ENCODE data around the gene DYRK3. TPM values are rescaled to one million over a fixed set of nuclear protein-coding genes. Genes with fewer than 3 reads are reported as not detected.
"Not testable (repeated sequence)": the region's sequence is repeated elsewhere in the genome, so short reads cannot be mapped to it uniquely, and the experiment has no call there.

The DYRK3 gene
- total RNA-seq, 1 donor from 2014 or later: 15.8 TPM

DNA sequence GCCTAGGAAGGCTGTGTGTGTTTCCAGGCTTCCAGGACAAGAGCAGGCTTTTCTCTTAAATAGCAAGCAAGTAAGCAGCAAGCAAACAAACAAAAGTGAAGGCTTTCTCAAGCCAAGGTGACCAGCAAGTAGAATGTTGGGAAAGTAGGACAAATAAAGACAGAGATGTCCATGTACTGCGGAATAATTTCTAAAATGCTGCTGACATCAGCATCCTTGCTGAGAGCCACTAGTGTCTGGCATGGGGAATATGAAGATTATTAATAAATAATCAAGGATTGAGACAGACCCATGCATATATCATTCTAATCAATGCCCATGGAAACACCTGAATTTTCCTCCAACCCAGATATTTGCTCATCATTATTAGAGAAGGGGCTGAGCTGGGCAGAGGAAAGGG lies 6.4 kb upstream of the DYRK3 start:
- DNase-seq (ENCODE audit: extremely low read depth, low read depth, low spot score): no peak

GRCh38 chr1:206631085-206631509 lies 4.2 kb upstream of the DYRK3 start:
- no peak for DNase-seq (ENCODE audit: extremely low read depth, low read depth, low spot score)

- no peak for DNase-seq (ENCODE audit: extremely low read depth, low read depth, low spot score)
Observed at GRCh38 chr1:206633708-206634121, 1.6 kb upstream of the DYRK3 start.

GRCh38 chr1:206634365-206635079 lies 814 bp upstream of the DYRK3 start:
- no peak for DNase-seq (ENCODE audit: extremely low read depth, low read depth, low spot score)

DNA sequence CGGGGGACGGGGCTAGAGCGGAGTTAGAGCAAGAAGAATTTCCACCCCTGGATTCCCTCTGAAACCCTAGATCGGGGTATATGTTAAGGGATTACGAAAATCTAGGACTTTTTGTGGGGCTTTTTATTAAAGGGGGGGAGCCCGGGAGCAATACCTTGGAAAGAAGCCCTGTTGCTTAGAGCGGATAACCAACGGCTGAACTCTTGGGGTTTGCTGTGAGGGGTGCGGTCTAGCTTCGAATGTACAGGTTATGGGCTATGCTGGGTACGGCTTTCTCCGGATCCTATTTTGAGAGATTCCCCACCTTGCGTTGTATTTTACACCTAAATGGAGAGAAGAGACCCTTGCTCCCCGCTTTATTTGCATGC lies 626 bp downstream of the DYRK3 start:
- no peak for DNase-seq (ENCODE audit: extremely low read depth, low read depth, low spot score)

DNA sequence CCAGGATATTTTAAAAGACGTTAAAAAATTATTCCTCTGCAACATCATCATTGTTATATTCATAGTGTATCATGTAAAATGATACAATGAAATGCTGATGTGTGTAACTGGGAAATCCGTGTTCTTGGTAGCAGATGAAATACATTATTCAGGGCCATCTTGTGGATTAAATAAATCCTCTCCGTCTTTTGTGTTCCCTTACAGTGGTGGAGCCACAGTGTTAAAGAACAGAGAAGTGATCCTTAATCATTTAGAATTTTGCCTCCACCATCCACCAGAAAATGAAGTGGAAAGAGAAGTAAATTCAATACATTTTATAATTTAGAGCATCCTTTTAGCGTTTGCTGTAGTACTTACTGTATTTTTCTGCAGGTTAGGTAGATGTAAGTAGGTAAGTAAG lies 1.3 kb downstream of the DYRK3 start:
- DNase-seq (ENCODE audit: extremely low read depth, low read depth, low spot score): no peak

- no peak for DNase-seq (ENCODE audit: extremely low read depth, low read depth, low spot score)
Observed at GRCh38 chr1:206637605-206638004, 2.3 kb downstream of the DYRK3 start.

DNA sequence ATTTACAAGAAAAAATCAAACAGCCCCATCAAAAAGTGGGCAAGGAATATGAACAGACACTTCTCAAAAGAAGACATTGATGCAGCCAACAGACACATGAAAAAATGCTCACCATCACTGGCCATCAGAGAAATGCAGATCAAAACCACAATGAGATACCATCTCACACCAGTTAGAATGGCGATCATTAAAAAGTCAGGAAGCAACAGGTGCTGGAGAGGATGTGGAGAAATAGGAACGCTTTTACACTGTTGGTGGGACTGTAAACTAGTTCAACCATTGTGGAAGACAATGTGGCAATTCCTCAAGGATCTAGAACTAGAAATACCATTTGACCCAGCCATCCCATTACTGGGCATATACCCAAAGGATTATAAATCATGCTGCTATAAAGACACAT lies 6.7 kb downstream of the DYRK3 start:
- DNase-seq (ENCODE audit: extremely low read depth, low read depth, low spot score): not testable (repeated sequence)

DNA sequence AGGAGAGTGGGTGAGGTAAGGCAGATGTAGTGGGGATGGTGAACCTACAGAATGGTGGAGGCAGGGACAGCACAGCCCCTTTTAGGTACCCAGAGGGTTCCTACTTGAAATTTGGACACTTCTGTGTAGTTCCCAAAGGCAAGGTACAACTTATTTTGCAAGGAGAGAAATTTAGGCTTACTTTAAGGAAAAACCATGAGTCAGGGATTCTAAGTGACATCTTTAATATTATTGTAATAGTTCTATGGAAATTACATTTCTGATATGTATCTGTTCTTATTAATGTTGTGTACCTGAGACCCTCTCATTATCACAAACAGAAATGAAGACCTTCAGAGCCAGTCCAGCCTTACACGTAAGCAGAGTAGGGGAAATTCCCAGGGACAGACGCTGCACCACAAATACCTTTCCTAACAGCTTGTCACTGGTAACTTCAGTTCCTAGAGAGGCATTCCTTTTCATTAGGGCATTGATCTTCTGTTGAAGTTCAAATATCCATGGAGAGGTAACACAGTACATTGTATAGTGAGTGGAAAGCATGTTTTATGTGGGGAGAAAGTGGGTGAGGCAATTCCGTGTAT lies 7.9 kb downstream of the DYRK3 start:
- DNase-seq (ENCODE audit: extremely low read depth, low read depth, low spot score): no peak

GRCh38 chr1:206646504-206646903 lies 11.2 kb downstream of the DYRK3 start:
- no peak for DNase-seq (ENCODE audit: extremely low read depth, low read depth, low spot score)

DNA sequence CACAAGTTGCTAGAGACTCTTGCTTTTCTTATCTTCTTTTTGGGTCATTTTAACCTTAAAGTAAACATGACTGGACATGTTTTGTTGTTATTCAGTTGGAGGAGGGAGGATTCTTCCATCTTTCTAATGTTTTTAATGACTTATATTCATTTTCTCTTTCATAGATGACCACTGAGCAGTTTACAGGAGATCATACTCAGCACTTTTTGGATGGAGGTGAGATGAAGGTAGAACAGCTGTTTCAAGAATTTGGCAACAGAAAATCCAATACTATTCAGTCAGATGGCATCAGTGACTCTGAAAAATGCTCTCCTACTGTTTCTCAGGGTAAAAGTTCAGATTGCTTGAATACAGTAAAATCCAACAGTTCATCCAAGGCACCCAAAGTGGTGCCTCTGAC lies 11.9 kb downstream of the DYRK3 start:
- no peak for DNase-seq (ENCODE audit: extremely low read depth, low read depth, low spot score)

DNA sequence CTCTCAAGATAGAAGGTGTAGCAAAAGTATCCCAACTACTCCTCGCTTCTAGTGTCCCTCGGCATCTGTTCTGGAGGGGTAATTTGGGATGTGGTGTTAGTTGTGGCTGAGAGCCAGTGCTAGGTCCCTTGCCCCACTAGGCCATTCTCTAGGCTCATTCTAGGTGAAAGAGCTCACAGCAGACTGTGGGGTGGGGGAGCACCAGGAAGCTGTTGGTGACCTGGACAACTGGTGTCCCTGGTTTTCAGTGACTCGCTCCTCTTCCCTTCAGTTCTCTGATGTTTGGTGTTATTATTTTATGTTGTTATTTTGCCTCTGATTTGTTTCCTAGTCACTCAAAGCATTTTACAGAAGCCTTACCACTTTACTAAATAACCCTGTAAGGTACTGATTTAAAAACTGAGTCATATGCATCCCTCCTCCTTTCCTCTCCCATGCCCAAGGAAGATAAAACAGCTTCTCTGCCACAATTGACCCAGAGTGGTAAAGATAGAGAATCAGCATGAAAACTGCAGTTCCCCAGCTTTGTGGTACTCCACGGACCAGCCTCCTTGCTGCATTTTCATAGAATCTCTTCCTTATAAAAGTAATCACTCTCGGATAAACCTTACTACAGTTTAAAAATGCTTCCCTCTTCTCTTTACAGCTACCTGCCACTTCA lies 14.1 kb downstream of the DYRK3 start:
- DNase-seq (ENCODE audit: extremely low read depth, low read depth, low spot score): no peak

DNA sequence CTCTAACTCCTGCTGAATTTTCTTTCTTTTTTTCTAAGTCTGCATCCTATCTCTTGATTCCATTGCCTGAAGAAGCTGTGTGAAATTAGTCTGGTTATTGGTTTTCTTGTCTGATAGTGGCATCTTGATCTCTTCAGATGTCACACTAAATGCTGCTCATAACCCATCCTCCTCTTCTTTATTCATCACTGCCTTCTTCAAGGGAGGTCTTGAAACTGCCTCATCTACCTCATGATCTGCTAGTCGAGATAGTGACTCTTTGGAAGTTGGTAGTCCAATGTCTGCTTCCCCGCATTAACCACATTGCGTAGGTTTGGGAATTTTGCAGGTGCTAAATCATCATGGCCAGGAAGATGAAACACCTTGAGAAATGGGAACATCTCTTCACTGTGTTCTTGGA lies 15.7 kb downstream of the DYRK3 start:
- no peak for DNase-seq (ENCODE audit: extremely low read depth, low read depth, low spot score)

GRCh38 chr1:206651958-206652890 lies 16.9 kb downstream of the DYRK3 start:
- DNase-seq (ENCODE audit: extremely low read depth, low read depth, low spot score): no peak

DNA sequence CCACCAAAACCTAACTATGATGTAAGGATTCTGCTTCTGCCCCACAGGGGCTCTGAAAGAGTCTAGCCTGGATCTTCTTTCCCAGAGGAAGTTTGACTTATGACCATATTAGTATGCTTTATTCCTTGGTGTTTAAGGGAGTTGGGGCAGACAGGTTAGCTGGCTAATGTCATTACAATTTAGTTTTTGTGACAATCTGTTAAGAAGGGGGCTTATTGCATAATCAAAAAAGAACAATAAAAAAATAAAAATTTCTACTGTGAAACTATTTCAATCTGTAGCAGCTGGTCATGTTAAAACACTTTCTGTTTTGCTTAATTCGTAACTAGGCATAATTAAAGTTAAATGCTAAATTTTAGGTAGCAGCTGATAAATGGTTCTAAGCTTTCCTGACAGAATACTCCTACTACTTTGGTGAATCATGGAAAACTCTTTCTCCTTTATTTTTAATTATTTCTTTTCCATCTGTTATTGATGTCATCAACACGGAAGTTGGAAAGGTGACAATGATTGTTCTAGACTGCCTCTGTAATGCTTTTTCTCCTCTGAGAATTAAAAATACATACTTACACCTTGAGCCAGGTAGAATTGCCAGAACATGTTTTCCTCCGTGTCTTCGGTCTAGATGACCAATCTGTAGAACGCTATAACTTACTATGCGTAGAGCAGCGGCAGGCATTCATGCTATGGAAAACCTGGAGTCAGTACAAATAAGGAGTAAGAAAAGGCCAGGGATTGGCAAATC lies 18.6 kb downstream of the DYRK3 start:
- no peak for DNase-seq (ENCODE audit: extremely low read depth, low read depth, low spot score)

DNA sequence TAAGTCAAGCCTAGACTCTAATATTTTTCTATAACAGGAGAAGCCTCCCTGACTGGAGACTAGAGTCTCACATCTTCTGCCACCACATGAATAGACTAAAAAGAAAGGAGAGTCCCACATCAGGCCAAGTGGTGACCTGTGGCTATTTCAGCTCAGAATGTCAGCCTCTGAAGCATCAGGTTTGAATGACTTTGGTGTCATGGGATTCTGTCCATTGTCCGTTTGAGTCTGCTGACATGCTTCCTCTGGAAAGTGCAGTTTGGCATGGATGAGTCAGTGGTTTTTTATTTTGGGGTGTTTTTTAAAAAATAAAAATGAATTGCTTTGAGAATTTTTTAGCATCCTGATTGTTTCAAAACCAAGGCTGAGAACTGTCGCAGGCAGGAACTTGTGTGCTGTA lies 19.5 kb downstream of the DYRK3 start:
- no peak for DNase-seq (ENCODE audit: extremely low read depth, low read depth, low spot score)

DNA sequence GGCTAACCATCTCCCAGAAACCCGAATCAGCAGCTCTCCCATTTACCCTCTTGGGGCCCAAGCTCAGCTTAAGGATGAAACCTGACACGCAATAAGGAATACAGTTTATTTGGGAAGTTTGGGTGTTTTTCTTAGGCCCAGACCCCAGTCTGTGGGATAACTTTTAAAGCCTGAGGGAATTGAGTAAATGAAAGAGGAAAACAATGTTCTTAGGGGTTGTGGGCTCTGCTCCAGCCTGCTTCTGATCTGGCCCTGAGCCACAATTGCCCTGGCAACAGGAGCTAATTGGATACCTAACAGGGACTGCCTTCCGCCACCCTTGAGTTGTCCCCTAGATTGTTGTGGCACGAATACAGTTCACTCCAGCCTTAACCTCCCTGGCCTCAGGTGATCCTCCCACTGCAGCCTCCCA lies 20.1 kb downstream of the DYRK3 start:
- DNase-seq (ENCODE audit: extremely low read depth, low read depth, low spot score): no peak

GRCh38 chr1:206656936-206657335 lies 21.6 kb downstream of the DYRK3 start:
- no peak for DNase-seq (ENCODE audit: extremely low read depth, low read depth, low spot score)

DNA sequence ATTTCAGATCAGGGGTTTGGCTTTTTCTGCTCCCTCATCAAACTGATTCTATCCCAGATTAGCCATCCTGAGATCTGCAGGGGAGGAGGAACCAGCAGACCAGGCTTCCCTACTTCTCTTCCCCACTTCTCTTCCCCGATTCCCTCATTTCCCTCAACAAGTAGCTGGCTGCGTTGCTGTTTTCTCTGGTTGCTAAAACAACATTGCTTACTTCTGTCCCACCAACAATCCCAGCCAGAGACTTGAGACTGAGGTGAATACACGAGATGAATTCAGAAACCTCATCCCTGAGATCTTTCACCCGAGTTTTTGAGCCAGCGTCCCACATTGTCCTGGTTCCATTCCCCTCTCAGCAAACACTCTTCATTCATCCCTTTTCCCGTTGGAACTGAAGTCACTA lies 22.4 kb downstream of the DYRK3 start:
- DNase-seq (ENCODE audit: extremely low read depth, low read depth, low spot score): no peak

DNA sequence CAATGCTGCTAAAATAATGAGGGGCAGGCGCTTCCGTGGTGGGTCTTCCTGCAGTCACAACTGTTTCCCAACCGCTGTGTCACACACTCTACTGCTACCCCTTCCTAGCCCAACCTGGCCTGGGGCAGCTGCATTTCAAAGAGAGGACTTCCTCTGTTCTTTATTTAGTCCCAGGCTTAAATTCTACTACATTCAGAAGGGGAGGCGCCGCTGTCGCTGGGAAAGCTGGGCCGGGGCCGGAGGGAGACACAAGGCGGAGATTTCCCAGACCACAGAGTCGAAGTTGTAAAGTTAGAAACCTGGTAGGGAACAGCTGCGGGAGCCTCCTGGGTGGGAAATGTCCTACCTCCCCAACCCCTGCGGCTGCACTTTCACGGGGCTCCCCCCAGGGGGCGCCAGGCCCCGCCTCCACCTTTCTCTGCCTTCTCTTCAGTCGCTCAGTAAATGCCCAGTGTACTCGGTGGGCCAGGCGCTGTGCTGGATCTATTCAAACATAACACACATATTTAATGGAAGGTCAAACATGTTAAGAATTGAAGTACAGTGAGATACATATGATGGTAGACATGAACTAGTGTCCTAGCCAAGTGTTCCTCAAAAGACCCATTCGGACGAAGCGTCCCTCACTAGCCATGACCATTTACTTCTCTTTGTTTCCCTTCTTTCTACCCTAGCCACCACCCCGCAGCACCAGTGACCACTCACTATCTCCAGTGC lies 23.1 kb downstream of the DYRK3 start:
- no peak for DNase-seq (ENCODE audit: extremely low read depth, low read depth, low spot score)
